Astrocyte of the cerebellum (primary cell): Measurements from ENCODE around the gene LHX8.
"Not testable (repeated sequence)": the region's sequence is repeated elsewhere in the genome, so short reads cannot be mapped to it uniquely, and the experiment has no call there.

Source experiments
- DNase-seq: peaks from one replicate; pipeline ENCODE4 v3.0.0-alpha.2; 2011; ENCODE audit warnings: low read depth
- H3K4me3 ChIP-seq: 2 replicates; pipeline ENCODE4 v1.5.1; 2011; ENCODE audit warnings: mild to moderate bottlenecking, low read depth, low read length, moderate library complexity
- in situ Hi-C: cut with HindIII; loops from 2 replicates; pipeline ENCODE4 v1.10.0; 2017; ENCODE audit warnings: low sequenced_read_pairs
- TF ChIP-seq, protein P1 (sequence below): IDR thresholded peaks from 2 replicates; pipeline ENCODE4 v1.5.1; 2012; ENCODE audit warnings: low read length, low read depth, moderate library complexity, mild to moderate bottlenecking; ENCODE audit errors: missing control alignments

Gene LHX8

DNA sequence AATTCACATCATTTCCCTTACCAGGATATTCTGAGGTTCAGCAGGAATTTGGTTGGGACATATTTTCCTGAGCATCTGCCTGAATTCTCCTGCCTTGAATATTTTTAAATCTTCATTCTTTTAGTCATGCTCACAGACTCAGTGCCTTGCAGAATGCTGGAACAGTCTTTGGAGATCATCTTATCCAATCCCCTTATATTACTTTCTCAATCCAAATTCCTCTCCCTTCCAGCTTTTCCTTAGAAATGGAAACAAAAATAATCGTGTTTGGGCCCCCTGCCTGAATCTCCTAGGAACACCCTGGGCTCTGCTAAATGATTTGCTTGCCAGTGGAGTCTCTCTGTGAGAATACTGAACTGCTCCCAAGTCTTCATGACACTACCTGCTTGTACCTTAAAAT lies 38.4 kb downstream of the LHX8 start:
- in situ Hi-C loops = no loop called here
- TF ChIP-seq, protein P1, sequence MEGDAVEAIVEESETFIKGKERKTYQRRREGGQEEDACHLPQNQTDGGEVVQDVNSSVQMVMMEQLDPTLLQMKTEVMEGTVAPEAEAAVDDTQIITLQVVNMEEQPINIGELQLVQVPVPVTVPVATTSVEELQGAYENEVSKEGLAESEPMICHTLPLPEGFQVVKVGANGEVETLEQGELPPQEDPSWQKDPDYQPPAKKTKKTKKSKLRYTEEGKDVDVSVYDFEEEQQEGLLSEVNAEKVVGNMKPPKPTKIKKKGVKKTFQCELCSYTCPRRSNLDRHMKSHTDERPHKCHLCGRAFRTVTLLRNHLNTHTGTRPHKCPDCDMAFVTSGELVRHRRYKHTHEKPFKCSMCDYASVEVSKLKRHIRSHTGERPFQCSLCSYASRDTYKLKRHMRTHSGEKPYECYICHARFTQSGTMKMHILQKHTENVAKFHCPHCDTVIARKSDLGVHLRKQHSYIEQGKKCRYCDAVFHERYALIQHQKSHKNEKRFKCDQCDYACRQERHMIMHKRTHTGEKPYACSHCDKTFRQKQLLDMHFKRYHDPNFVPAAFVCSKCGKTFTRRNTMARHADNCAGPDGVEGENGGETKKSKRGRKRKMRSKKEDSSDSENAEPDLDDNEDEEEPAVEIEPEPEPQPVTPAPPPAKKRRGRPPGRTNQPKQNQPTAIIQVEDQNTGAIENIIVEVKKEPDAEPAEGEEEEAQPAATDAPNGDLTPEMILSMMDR = no peak

GRCh38 chr1:75174031-75174760 lies 40.0 kb downstream of the LHX8 start:
- in situ Hi-C loops = no loop called here
- no peak overlapping the region for H3K4me3 ChIP-seq
- DNase-seq = no peak
- TF ChIP-seq, protein P1 = no peak

More for the DNA sequence above, 38.4 kb downstream of the LHX8 start:
- H3K4me3 ChIP-seq = no peak overlapping the region
- DNase-seq = no peak

DNA sequence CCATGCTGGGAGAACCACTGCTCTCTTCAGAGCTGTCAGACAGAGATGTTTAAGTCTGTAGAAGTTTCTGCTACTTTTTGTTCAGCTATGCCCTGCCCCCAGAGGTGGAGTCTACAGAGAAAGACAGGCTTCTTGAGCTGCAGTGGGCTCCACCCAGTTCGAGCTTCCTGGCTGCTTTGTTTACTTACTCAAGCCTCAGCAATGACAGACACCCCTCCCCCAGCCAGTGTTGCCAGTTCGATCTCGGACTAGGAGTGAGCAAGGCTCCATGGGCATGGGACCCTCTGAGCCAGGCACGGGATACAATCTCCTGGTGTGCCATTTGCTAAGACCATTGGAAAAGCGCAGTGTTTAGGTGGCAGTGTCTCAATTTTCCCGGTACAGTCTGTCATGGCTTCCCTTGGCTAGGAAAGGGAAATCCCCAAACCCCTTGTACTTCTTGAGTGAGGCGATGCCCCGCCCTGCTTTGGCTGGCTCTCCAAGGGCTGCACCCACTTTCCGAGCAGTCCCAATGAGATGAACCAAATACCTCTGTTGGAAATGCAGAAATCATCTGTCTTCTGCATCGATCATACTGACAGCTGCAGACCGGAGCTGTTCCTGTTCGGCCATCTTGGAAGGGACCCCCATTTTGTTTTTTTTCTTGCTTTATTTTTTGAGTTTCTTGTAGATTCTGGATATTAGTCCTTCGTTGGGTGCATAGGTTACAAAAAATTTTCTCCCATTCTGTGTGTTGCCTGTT lies 47.2 kb downstream of the LHX8 start:
- DNase-seq, in situ Hi-C loops, H3K4me3 ChIP-seq: not testable (repeated sequence)

- no peak overlapping the region for H3K4me3 ChIP-seq
- TF ChIP-seq, protein P1 = no peak
- DNase-seq = no peak
- in situ Hi-C loops = no loop called here
These were observed 54.7 kb downstream of the LHX8 start for GRCh38 chr1:75188892-75189291.

- TF ChIP-seq, protein P1 = no peak
- DNase-seq = no peak
- no peak overlapping the region for H3K4me3 ChIP-seq
- in situ Hi-C loops = no loop called here
These were observed 64.0 kb downstream of the LHX8 start for GRCh38 chr1:75198163-75198562.

DNA sequence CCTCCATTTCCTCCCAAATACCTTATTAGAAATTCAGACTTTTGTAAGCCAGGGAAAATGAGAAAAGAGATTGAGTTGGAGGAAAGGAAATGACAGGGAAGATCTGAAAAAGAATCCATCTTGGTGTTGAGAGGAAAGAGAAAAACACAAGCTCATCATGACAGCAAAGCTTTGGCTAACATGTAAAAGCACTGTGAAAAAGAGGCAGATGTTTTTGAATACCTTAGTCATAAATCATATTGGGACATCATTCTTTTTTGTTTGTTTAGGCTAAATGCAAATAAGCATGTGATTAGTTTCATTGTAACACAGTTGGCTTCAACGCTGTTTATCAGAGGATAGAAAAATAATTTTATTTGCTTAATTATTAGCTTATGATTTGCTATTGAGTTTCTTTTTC lies 64.6 kb downstream of the LHX8 start:
- in situ Hi-C loops = no loop called here
- H3K4me3 ChIP-seq = no peak overlapping the region
- TF ChIP-seq, protein P1 = no peak
- DNase-seq = no peak

DNA sequence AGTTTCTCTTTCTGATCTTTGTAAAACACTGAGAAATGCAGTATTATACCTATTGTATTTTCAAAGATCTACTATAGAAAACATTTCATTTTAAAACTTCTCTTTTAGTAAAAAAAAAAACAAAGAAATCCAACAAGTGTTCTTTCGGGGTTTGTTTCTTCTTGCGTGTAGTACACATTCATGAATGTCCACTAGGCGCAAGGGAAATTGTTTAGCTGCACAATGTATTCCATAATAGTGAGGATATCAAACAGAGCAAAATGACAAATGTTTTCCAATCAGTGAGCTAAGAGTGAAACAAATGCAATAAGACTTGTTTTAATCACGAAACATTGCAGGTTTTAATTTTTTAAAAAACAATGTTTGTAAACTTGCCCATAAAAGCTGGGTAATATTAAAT lies 68.6 kb downstream of the LHX8 start:
- TF ChIP-seq, protein P1 = no peak
- H3K4me3 ChIP-seq = no peak overlapping the region
- in situ Hi-C loops = loop anchor here (10.0 kb wide), 1 partner anchor 418 kb away; no protein-coding TSS in a partner anchor
- no peak for DNase-seq
